BLaER1 (cell line): ENCODE measurements around the gene MPV17L2.
"Not testable (repeated sequence)": the region's sequence is repeated elsewhere in the genome, so short reads cannot be mapped to it uniquely, and the experiment has no call there.

Source experiments
- H3K27ac ChIP-seq: shearing (Covaris generic); formaldehyde crosslinking; 2 replicates; pipeline ENCODE4 v1.8.1; 2022
- H3K27me3 ChIP-seq: shearing (Covaris generic); formaldehyde crosslinking; 2 replicates; pipeline ENCODE4 v1.8.1; 2022
- H3K36me3 ChIP-seq: shearing (Covaris generic); formaldehyde crosslinking; 2 replicates; pipeline ENCODE4 v1.8.1; 2022
- H3K4me1 ChIP-seq: shearing (Covaris generic); formaldehyde crosslinking; 2 replicates; pipeline ENCODE4 v1.8.1; 2022
- H3K4me2 ChIP-seq: shearing (Covaris generic); formaldehyde crosslinking; 2 replicates; pipeline ENCODE4 v1.8.1; 2022
- H3K4me3 ChIP-seq: shearing (Covaris generic); formaldehyde crosslinking; 2 replicates; pipeline ENCODE4 v1.8.1; 2022
- H3K9ac ChIP-seq: shearing (Covaris generic); formaldehyde crosslinking; 2 replicates; pipeline ENCODE4 v1.8.1; 2022
- H3K9me3 ChIP-seq: shearing (Covaris generic); formaldehyde crosslinking; 2 replicates; pipeline ENCODE4 v1.8.1; 2022
- H4K20me1 ChIP-seq: shearing (Covaris generic); formaldehyde crosslinking; 2 replicates; pipeline ENCODE4 v1.8.1; 2022
- Cebpa-rat ChIP-seq: shearing (Covaris generic); IDR thresholded peaks from 2 replicates; pipeline ENCODE4 v1.8.1; 2022

The MPV17L2 gene

DNA sequence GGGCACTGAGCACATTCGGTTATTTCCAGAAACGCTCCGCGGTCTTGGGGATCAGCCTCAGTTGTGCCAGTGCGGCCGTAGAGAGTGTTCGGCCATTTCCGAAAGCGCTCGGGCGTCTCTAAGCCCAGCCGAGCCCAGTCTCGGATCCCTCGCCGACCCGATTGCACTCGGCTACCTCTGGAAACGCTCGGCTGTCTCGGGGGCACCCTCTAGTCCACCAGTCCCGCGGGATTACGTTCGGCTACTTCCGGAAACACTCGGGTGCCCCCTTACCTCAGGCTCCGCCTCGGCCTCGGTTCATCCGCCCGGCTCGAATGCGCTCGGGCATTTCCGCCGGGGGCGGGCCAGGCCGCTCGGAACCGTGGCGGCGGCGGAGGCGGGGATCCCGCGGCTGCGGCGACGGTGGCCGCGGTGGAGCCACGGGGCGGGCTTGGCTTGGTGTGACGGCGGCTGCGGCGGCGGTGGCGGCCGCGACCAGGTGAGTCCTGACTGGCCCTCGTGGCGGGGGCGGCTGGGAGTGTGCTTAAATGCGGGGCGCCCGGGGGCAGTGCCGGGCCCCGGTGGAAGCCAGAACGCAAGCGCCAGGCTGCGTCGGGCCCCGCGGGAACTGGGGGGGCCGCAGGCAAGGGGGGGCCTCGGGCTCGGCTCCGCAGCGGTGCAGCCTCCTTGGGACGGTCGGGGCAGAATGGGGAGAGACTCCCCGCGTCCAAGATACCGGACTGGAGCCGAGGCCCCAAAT, 40.0 kb upstream of the MPV17L2 start, which contains the start of gene PIK3R2:
Gene PIK3R2, plus strand, starts transcription at position 347 of the 739 bp plus-strand sequence. CDS start 2,717 bp downstream, outside the sequence.
- H4K20me1 ChIP-seq: peaks cover 32% of the 10 kb centered on the region
- peaks cover 46% of the 10 kb centered on the region for H3K4me1 ChIP-seq
- no peak for TF ChIP-seq Cebpa-rat
- peak within 1 kb of the TSS; percentile 97 for H3K27ac ChIP-seq
- H3K27me3 ChIP-seq: no peaks in the 10 kb centered on the region
- peak within 1 kb of the TSS; percentile 92 for H3K4me3 ChIP-seq
- H3K9me3 ChIP-seq: no peaks in the 10 kb centered on the region
- H3K9ac ChIP-seq: peak within 1 kb of the TSS; percentile 94
- H3K36me3 ChIP-seq: peaks cover 47% of the 10 kb centered on the region
- peak within 1 kb of the TSS; percentile 98 for H3K4me2 ChIP-seq

DNA sequence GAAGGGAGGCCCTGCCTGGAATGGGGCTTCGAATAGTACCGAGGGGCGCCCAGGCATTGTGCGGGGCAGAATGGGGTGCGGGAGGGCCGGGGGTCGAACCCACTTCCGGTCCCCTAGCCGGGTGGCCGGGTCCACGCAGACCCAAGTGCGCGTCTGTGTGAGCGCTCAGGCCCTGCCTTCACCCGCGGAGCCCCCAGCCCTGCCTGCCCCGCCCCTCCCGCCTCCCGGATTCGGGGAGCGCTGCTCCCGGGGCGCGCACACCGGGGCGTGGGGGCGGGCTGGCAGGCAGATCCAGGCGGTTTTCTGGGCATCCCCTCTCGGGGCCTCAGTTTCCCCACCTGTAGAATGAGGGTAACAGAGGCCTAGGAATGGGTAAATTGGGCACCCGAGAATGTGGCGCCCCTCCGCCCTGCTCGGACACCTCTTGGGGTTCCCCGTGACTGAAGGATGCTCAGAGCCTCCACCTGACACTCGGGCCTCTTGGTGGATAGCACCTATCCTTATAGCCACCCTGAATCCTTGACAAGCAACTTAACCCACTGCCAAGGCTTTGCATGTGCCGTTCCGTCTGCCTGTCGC, 39.4 kb upstream of the MPV17L2 start:
- H3K4me2 ChIP-seq: peak overlapping the region; percentile 98
- H3K9me3 ChIP-seq: no peaks in the 10 kb centered on the region
- TF ChIP-seq Cebpa-rat: no peak
- peaks cover 46% of the 10 kb centered on the region for H3K4me1 ChIP-seq
- H3K27ac ChIP-seq: peak overlapping the region; percentile 97
- peak overlapping the region; percentile 92 for H3K4me3 ChIP-seq
- H3K27me3 ChIP-seq: no peaks in the 10 kb centered on the region
- peaks cover 41% of the 10 kb centered on the region for H3K36me3 ChIP-seq
- peaks cover 32% of the 10 kb centered on the region for H4K20me1 ChIP-seq
- peak overlapping the region; percentile 94 for H3K9ac ChIP-seq

DNA sequence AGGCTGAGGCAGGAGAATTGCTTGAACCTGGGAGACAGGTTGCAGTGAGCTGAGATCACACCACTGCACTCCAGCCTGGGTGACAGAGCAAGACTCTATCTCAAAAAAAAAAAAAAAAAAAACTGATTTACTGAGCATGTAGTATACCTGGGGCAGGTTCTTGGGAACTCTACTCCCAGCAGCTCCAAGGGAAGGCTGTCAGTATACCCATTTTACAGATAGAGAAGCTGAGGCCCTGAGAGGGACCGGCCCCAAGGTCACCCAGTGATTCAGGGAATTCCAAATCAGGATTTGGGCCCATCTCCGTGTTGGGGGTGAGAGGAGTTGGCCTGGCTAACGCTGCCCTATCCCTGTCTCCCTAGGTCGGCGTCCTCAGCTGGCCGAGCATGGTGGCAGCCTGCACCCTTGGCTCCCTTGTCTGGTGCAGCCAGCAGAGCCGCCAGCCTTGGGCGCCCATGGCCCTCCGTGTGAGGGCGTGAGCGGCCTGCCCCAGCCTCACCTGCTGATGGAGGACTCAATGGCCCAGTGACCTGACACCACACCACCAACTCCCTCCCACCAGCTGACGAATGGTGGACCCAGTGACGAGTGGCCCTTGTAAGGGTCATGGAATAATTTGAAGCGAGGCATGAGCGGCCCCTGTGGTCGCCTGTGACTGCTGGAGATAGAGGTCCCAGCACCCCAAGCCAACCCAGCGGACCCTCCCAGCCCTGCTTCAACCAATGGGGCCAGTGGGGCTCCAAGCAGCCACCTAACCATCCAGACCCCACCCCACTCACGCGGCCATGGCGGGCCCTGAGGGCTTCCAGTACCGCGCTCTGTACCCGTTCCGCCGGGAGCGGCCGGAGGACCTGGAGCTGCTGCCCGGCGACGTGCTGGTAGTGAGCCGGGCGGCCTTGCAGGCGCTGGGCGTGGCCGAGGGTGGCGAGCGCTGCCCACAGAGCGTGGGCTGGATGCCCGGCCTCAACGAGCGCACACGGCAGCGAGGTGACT, 37.6 kb upstream of the MPV17L2 start:
- Histone ChIP-seq H3K4me2 (no peak overlapping the region), H4K20me1 (peaks cover 32% of the 10 kb centered on the region), H3K4me1 (peaks cover 53% of the 10 kb centered on the region), H3K4me3 (no peak overlapping the region), H3K36me3 (peaks cover 27% of the 10 kb centered on the region), H3K9me3 (no peaks in the 10 kb centered on the region), H3K9ac (no peak overlapping the region; the same call in 1 of the 2 replicates), H3K27me3 (no peaks in the 10 kb centered on the region), H3K27ac (no peak overlapping the region)
- TF ChIP-seq Cebpa-rat: no peak

DNA sequence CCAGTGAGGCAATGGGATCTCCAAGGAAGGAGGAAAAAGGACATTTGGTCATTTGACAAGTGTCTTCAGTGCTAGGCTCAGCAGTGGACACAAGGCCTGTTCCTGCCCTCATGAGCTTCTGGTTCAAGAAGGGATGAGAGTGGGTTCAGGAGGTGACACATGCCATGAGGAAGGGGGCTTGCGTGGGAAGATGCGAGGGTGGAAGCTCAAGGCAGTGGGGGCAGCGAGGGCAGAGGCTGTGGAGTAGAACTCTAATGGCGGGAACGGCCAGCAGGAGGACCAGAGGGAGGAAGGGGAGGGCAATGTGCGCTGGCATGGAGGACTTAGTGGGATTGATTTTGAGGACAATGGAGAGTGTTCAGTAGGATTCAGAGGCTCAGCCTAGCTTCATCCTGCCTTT, 36.8 kb upstream of the MPV17L2 start:
- no peak for TF ChIP-seq Cebpa-rat
- Histone ChIP-seq H3K4me2 (peak overlapping the region; percentile 66), H4K20me1 (peaks cover 32% of the 10 kb centered on the region), H3K9ac (peak overlapping the region; percentile 41; the same call in 1 of the 2 replicates), H3K27ac (peak overlapping the region; percentile 46), H3K9me3 (no peaks in the 10 kb centered on the region), H3K4me3 (no peak overlapping the region), H3K4me1 (peaks cover 57% of the 10 kb centered on the region), H3K27me3 (no peaks in the 10 kb centered on the region), H3K36me3 (peaks cover 19% of the 10 kb centered on the region)

DNA sequence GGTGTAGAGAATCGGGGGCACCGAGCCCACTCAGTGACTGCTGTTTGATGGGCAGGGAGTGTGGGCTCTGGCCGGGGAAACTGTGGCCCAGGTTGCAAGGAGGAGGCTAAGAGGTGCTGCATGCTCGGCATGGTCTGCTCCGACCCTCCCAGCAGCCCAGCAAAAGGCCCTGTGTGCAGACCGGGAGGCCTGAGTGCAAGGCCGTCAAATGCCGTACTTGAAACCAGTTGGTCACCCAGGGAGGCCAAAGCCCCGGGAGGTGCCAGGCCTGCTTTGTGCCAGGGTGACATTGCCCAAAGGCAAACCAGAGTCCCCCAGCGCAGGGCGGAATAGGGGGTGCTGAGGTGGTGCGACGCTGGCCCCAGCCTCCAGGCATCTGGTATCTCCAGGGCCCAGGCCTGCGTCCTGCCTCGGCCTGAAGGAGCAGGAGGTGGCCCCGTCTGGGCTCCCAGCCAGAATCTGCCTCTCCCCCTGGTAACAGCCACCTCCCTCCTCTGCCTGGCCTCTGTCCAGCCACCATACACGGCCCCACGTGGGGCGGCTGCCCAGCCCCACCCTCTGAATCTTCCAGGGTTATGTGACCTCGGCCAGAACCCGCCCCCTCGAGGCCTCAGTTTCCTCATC, 36.1 kb upstream of the MPV17L2 start:
- Histone ChIP-seq H3K4me3 (no peak overlapping the region), H3K9ac (peak overlapping the region; percentile 41), H4K20me1 (peaks cover 32% of the 10 kb centered on the region), H3K36me3 (peaks cover 23% of the 10 kb centered on the region), H3K4me2 (peak overlapping the region; percentile 66), H3K27ac (peak overlapping the region; percentile 46), H3K4me1 (peaks cover 55% of the 10 kb centered on the region), H3K27me3 (no peaks in the 10 kb centered on the region), H3K9me3 (no peaks in the 10 kb centered on the region)
- TF ChIP-seq Cebpa-rat: no peak

DNA sequence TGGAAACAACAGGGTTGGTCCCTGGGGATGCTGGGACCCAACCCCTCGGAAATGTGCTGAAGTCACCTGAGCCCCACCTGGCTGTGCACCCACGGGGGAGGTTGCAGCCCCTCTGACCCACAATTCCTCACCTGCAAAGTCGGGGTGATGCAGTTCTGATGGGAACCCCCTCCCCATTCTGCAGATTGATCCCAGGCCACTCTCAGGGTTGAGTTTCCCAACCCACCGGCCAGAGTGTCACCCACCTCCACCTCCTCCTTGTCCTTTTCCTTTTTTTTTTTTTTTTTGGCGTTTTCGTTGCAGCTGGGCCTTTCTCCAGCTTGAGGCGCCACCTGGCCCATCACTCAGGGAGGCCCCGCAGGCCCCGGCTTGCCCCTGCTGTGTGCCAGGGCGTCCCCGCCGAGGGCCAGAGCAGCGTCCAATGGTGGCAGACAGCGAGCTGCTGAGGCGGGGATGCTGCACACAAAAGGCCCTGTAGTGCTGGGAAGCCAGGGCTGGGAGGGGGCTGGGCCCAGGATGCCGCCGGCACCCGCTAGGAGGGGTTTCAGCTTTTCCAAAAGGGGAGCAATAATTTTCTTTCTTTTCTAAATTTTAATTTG, 35.5 kb upstream of the MPV17L2 start:
- H3K27ac ChIP-seq: peak overlapping the region; percentile 46

DNA sequence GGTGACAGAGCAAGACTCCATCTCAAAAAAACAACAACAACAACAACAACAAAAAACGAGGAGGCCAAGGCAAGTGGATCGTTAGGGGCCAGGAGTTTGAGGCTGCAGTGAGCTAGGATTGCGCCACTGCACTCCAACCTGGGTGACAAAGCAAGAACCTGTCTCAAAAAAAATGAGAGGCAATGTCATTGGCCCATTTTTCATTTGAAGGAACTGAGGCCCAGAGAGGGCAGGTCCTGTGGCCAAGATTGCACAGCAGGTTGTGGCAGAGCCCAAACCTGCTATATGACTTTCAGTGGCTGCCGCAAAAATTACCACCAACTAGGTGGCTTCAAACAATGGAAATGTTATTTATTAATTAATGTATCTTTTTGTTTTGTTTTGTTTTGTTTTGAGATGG, 34.6 kb upstream of the MPV17L2 start:
- H3K9me3 ChIP-seq: no peaks in the 10 kb centered on the region
- H3K9ac ChIP-seq: no peak overlapping the region
- H4K20me1 ChIP-seq: peaks cover 32% of the 10 kb centered on the region
- no peak overlapping the region for H3K4me3 ChIP-seq
- no peak overlapping the region for H3K27ac ChIP-seq
- peaks cover 53% of the 10 kb centered on the region for H3K4me1 ChIP-seq
- no peak overlapping the region for H3K4me2 ChIP-seq
- TF ChIP-seq Cebpa-rat: no peak
- peaks cover 38% of the 10 kb centered on the region for H3K36me3 ChIP-seq
- H3K27me3 ChIP-seq: no peaks in the 10 kb centered on the region

More for the DNA sequence above, 35.5 kb upstream of the MPV17L2 start:
- Histone ChIP-seq H4K20me1 (peaks cover 32% of the 10 kb centered on the region), H3K4me1 (peaks cover 53% of the 10 kb centered on the region), H3K27me3 (no peaks in the 10 kb centered on the region), H3K36me3 (peaks cover 29% of the 10 kb centered on the region), H3K9ac (peak overlapping the region; percentile 41; the same call in 1 of the 2 replicates), H3K9me3 (no peaks in the 10 kb centered on the region), H3K4me2 (peak overlapping the region; percentile 66), H3K4me3 (no peak overlapping the region)
- TF ChIP-seq Cebpa-rat: no peak

DNA sequence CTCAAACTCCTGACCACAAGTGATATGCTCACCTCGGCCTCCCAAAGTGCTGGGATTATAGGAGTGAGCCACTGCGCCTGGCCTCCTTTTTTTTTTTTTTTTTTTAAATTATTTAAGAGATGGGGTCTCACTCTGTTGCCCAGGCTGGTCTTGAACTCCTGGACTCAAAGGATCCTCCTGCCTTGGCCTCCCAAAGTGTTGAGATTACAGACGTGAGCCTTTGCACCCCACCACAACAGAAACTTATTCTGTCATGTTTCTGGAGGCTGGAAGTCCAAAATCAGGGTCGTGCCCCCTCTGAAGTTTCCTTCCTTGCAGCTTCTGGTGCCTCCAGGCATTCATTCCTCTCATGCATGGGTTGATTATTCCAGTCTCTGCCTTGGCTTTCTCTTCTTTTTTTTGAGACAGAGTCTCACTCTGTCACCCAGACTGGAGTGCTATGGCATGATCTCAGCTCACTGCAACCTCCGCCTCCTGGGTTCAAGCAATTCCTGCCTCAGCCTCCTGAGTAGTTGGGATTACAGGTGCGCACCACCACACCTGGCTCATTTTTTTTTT, 33.9 kb upstream of the MPV17L2 start:
- H3K4me2 ChIP-seq, H3K9me3 ChIP-seq, H3K9ac ChIP-seq, H3K27me3 ChIP-seq, H3K27ac ChIP-seq, H3K4me3 ChIP-seq: not testable (repeated sequence)
- H4K20me1 ChIP-seq: peaks cover 26% of the 10 kb centered on the region
- H3K4me1 ChIP-seq: peaks cover 47% of the 10 kb centered on the region
- peaks cover 45% of the 10 kb centered on the region for H3K36me3 ChIP-seq
